H9 (cell line): ENCODE measurements around the gene ADARB2. TPM values are rescaled to one million over a fixed set of nuclear protein-coding genes. Genes with fewer than 3 reads are reported as not detected.

Experiments used
- DNase-seq: peaks from one replicate; pipeline ENCODE4 v3.0.0-alpha.2; 2017
- H2AFZ ChIP-seq: one replicate; pipeline ENCODE4 v1.6.1; 2013; ENCODE audit warnings: mild to moderate bottlenecking, low read length, control low read depth, moderate library complexity
- H2AK5ac ChIP-seq: 2 replicates; pipeline ENCODE4 v1.6.1; 2013; ENCODE audit warnings: low read length, control low read depth, mixed read lengths; ENCODE audit not compliant: insufficient read length
- H2BK120ac ChIP-seq: one replicate; pipeline ENCODE4 v1.6.1; 2013; ENCODE audit warnings: low read depth, mild to moderate bottlenecking, low read length, control low read depth, inconsistent platforms; ENCODE audit not compliant: poor library complexity, severe bottlenecking
- H2BK12ac ChIP-seq: 2 replicates; pipeline ENCODE4 v1.6.1; 2013; ENCODE audit warnings: low read length, control low read depth, mixed read lengths, low read depth; ENCODE audit not compliant: insufficient read length
- H2BK15ac ChIP-seq: 2 replicates; pipeline ENCODE4 v1.6.1; 2013; ENCODE audit warnings: low read depth, low read length, control low read depth
- H2BK20ac ChIP-seq: one replicate; pipeline ENCODE4 v1.6.1; 2013; ENCODE audit warnings: low read depth, mild to moderate bottlenecking, low read length, control low read depth, inconsistent platforms; ENCODE audit not compliant: poor library complexity, severe bottlenecking
- H2BK5ac ChIP-seq: 2 replicates; pipeline ENCODE4 v1.6.1; 2013; ENCODE audit warnings: low read length, control low read depth, mixed read lengths; ENCODE audit not compliant: insufficient read length
- H3K14ac ChIP-seq: 2 replicates; pipeline ENCODE4 v1.6.1; 2013; ENCODE audit warnings: low read length, control low read depth; ENCODE audit not compliant: insufficient read depth
- H3K18ac ChIP-seq: 2 replicates; pipeline ENCODE4 v1.6.1; 2013; ENCODE audit warnings: low read depth, mild to moderate bottlenecking, mixed read lengths, low read length, control low read depth; ENCODE audit not compliant: insufficient read length
- H3K23ac ChIP-seq: 2 replicates; pipeline ENCODE4 v1.6.1; 2013; ENCODE audit warnings: low read length, control low read depth, mixed read lengths, low read depth; ENCODE audit not compliant: insufficient read length
- H3K23me2 ChIP-seq: 2 replicates; pipeline ENCODE4 v1.6.1; 2013; ENCODE audit warnings: low read depth, mild to moderate bottlenecking, mixed read lengths, low read length, control low read depth; ENCODE audit not compliant: insufficient read length, poor library complexity, severe bottlenecking
- H3K27ac ChIP-seq: 2 replicates; pipeline ENCODE4 v1.5.1; 2013; ENCODE audit warnings: low read length, control low read depth, mixed read lengths, low read depth; ENCODE audit not compliant: insufficient read length
- H3K27me3 ChIP-seq: 2 replicates; pipeline ENCODE4 v1.6.1; 2013; ENCODE audit warnings: low read length, control low read depth, inconsistent platforms; ENCODE audit not compliant: insufficient read depth
- H3K4ac ChIP-seq: 2 replicates; pipeline ENCODE4 v1.6.1; 2013; ENCODE audit warnings: low read depth, mild to moderate bottlenecking, control low read depth, inconsistent platforms, low read length, moderate library complexity
- H3K4me1 ChIP-seq: 2 replicates; pipeline ENCODE4 v1.6.1; 2013; ENCODE audit warnings: low read length, control low read depth, inconsistent platforms; ENCODE audit not compliant: insufficient read depth
- H3K4me2 ChIP-seq: 2 replicates; pipeline ENCODE4 v1.6.1; 2013; ENCODE audit warnings: low read length, control low read depth, mixed read lengths; ENCODE audit not compliant: insufficient read length, insufficient read depth
- H3K56ac ChIP-seq: 2 replicates; pipeline ENCODE4 v1.6.1; 2013; ENCODE audit warnings: low read depth, mild to moderate bottlenecking, mixed read lengths, low read length, control low read depth; ENCODE audit not compliant: insufficient read length
- H3K79me1 ChIP-seq: 2 replicates; pipeline ENCODE4 v1.6.1; 2013; ENCODE audit warnings: low read depth, mild to moderate bottlenecking, moderate library complexity, low read length, control low read depth, inconsistent platforms; ENCODE audit not compliant: insufficient read depth, poor library complexity, severe bottlenecking
- H3K79me2 ChIP-seq: 2 replicates; pipeline ENCODE4 v1.6.1; 2013; ENCODE audit warnings: low read length, control low read depth, inconsistent platforms; ENCODE audit not compliant: insufficient read depth
- H3K9ac ChIP-seq: 2 replicates; pipeline ENCODE4 v1.6.1; 2013; ENCODE audit warnings: low read length, control low read depth, mixed read lengths; ENCODE audit not compliant: insufficient read length; ENCODE audit errors: extremely low read depth
- H3K9me3 ChIP-seq: one replicate; pipeline ENCODE4 v1.6.1; 2013; ENCODE audit warnings: low read depth, low read length, inconsistent platforms; ENCODE audit not compliant: control insufficient read depth
- H3T11ph ChIP-seq: one replicate; pipeline ENCODE4 v1.6.1; 2013; ENCODE audit warnings: mild to moderate bottlenecking, low read length, control low read depth, inconsistent platforms
- H4K20me1 ChIP-seq: one replicate; pipeline ENCODE4 v1.6.1; 2013; ENCODE audit not compliant: control insufficient read depth, insufficient read length, insufficient read depth
- H4K5ac ChIP-seq: 2 replicates; pipeline ENCODE4 v1.6.1; 2013; ENCODE audit warnings: low read depth, mild to moderate bottlenecking, mixed read lengths, low read length, control low read depth; ENCODE audit not compliant: insufficient read length
- H4K8ac ChIP-seq: replicated peaks from 2 replicates; pipeline ENCODE4 v1.6.1; 2013; ENCODE audit warnings: low read length, control low read depth, mixed read lengths, low read depth; ENCODE audit not compliant: insufficient read length
- H4K91ac ChIP-seq: 2 replicates; pipeline ENCODE4 v1.6.1; 2013; ENCODE audit warnings: low read depth, mild to moderate bottlenecking, moderate library complexity, mixed read lengths, low read length, control low read depth; ENCODE audit not compliant: insufficient read length
- H3K27ac Mint-ChIP-seq, 3 experiments: 2 replicates in 2 of 3; 3 replicates in 1 of 3; pipeline ENCODE4 v1.8.0; 2020 to 2021; ENCODE audit warnings: mixed read lengths in 3 of 3, mild to moderate bottlenecking in 1 of 3, moderate library complexity in 1 of 3
- H3K27me3 Mint-ChIP-seq: 2 replicates; pipeline ENCODE4 v1.8.0; 2021; ENCODE audit warnings: low read depth, mild to moderate bottlenecking, moderate library complexity, mixed read lengths
- H3K36me3 Mint-ChIP-seq, 3 experiments: 2 replicates in 2 of 3; 3 replicates in 1 of 3; pipeline ENCODE4 v1.8.0; 2020 to 2021; ENCODE audit warnings: low read depth in 3 of 3, mixed read lengths in 3 of 3; ENCODE audit not compliant: insufficient read depth in 1 of 3
- H3K4me1 Mint-ChIP-seq, 2 experiments: 2 replicates each; pipeline ENCODE4 v1.8.0; 2020; ENCODE audit warnings: mixed read lengths in 2 of 2
- H3K4me3 Mint-ChIP-seq, 2 experiments: 2 replicates in 1 of 2; 3 replicates in 1 of 2; pipeline ENCODE4 v1.8.0; 2020 to 2021; ENCODE audit warnings: mild to moderate bottlenecking in 2 of 2, mixed read lengths in 2 of 2, moderate library complexity in 1 of 2
- H3K9me3 Mint-ChIP-seq, 2 experiments: 2 replicates in 1 of 2; 3 replicates in 1 of 2; pipeline ENCODE4 v1.8.0; 2020; ENCODE audit warnings: mild to moderate bottlenecking in 2 of 2, mixed read lengths in 2 of 2, moderate library complexity in 1 of 2
- CTCF ChIP-seq: fragments of 200-600 bp; sonication (generic); conservative IDR thresholded peaks from 3 replicates; pipeline ENCODE4 v1.8.0; 2021; ENCODE audit warnings: antibody characterized with exemption, mild to moderate bottlenecking
- WGBS: extraction: QIAGEN DNeasy Blood & Tissue Kit; methylation state at CpG from one replicate; pipeline ENCODE4 v1.1.7; 2013; ENCODE audit warnings: missing lambda C conversion rate, low lambda C conversion rate, mixed read lengths; ENCODE audit not compliant: insufficient read length; ENCODE audit errors: extremely low coverage; 5-methylcytosine and 5-hydroxymethylcytosine counted together
- total RNA-seq: library from RNA; stranded (reverse); gene quantifications from 2 replicates; pipeline ENCODE4 v1.2.1, GENCODE V29; 2021

The ADARB2 gene
- total RNA-seq, 1 experiment from 2014 or later = 0.87 TPM

DNA sequence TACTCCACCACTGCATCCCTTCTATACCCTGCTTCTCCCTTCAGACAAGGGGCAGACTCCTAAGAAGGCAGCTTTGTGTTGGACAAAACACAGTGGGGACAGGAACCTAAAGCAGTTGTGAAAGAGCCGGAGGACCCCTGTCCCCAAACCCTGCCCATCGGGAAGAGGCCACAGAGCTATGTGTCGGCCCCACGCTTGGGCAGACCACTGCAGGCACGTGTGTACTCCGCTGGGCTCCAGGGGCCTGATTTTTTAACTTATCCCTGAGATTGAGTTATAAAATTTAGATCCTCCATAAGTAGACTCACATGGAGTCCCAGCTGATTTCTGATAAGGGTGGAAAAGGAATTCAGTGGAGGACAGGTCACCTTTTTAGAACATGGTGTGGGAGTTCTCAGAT is 310.5 kb downstream of the ADARB2 start:
- no CpG with 5 or more reads among the region's 6 CpGs for WGBS
- Histone ChIP-seq H4K5ac (no peak overlapping the region), H3K79me2 (no peaks in the 10 kb centered on the region), H3K9me3 (no peaks in the 10 kb centered on the region), H2AFZ (no peak overlapping the region), H4K20me1 (no peaks in the 10 kb centered on the region), H3K23ac (no peak overlapping the region), H3T11ph (no peak overlapping the region), H2BK12ac (no peak overlapping the region), H2BK120ac (no peak overlapping the region), H3K56ac (no peak overlapping the region), H3K4me1 (no peaks in the 10 kb centered on the region), H3K23me2 (no peaks in the 10 kb centered on the region), H3K9ac (no peak overlapping the region), H2BK15ac (no peak overlapping the region), H3K14ac (no peak overlapping the region; the same call in 1 of the 2 replicates), H3K79me1 (no peaks in the 10 kb centered on the region), H3K4me2 (no peak overlapping the region), H3K27ac (no peak overlapping the region), H2BK5ac (no peak overlapping the region), H2BK20ac (no peak overlapping the region), H4K91ac (no peak overlapping the region), H2AK5ac (no peak overlapping the region), H3K27me3 (no peaks in the 10 kb centered on the region; the same call in 1 of the 2 replicates), H3K18ac (no peak overlapping the region), H3K4ac (no peak overlapping the region), H4K8ac (no peak overlapping the region)
- no peak overlapping the region for H3K27ac Mint-ChIP-seq
- DNase-seq = no peak
- H3K4me3 Mint-ChIP-seq = no peak overlapping the region
- no peaks in the 10 kb centered on the region; a peak in 2 of 4 replicates for H3K4me1 Mint-ChIP-seq
- TF ChIP-seq CTCF = no peak
- peaks cover 6% of the 10 kb centered on the region for H3K27me3 Mint-ChIP-seq
- H3K36me3 Mint-ChIP-seq = peaks cover 0 to 10% (median 2%) of the 10 kb centered on the region in 3 experiments; a peak in 4 of 7 replicates
- H3K9me3 Mint-ChIP-seq = peaks cover 16 to 17% of the 10 kb centered on the region in 2 experiments
